ENCODE data around the gene BBS2.

The BBS2 gene

DNA sequence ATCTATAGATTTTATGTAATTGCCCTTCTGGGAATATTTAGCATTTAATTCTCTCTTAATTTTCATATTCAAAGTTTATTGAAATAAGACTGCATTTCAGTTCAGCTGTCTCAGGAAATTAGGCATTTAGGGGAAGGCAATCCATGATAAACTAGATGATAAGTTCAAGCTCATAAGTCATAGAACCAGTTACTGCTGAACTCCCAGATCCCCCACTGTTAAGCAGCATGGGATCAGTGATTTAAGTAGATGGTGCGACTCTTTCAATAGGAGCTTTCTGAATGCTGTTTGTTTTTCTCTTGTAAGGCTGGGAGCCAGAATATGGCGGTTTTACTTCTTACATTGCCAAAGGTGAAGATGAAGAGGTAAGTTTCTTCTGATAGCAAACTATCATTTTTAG, 44.6 kb downstream of the BBS2 start:
- DNase-seq, result no peak

DNA sequence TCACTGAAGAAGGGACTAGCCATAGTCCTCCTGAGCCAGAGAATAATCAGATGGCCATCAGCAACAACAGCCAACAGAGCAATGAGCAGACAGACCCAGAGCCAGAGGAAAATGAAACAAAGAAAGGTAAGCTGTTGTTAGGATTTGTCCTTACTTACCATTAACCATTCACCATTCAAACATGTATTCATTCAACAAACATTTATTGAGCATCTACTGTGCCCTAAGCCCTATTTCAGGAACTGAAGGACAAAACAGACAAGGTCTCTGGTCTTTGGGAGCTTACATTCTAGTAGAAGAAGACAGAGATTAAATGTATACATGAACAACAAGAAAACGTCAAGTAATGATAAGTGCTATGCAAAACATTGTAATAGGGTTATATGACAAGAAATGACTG, 49.2 kb downstream of the BBS2 start:
- DNase-seq, result no peak

DNA sequence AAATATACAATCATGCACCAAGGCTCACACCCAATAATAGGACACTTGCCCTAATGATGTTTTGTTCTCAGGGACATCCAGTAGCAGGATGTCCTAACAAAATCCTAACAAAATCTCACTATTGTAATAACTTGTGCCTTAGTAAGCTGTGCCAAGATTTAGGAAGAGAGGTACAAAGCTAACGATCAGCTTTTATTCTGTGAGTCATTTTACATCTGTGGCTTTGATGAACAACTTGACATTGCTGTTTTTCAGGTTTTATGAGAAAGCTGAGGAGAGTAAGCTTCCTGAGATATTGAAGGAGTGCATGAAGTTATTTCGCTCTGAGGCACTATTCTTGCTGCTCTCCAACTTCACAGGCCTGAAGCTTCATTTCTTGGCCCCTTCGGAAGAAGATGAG, 49.6 kb downstream of the BBS2 start:
- DNase-seq, result no peak

DNA sequence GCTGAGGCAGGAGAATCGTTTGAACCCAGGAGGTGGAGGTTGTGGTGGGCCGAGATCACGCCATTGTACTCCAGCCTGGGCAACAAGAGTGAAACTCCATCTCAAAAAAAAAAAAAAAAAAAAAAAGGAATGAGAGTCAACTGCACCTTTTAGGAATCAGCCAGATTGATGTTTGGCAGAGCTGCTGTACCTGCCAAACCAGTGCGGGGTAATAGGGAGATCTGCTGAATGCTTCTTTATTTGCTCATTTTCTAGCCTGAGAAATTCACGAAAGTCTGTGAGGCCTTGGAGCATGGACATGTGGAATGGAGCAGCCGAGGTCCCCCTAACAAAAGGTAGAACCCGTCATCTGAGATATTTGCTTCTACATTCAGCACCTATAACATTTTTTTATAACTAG, 50.1 kb downstream of the BBS2 start:
- no peak for DNase-seq

DNA sequence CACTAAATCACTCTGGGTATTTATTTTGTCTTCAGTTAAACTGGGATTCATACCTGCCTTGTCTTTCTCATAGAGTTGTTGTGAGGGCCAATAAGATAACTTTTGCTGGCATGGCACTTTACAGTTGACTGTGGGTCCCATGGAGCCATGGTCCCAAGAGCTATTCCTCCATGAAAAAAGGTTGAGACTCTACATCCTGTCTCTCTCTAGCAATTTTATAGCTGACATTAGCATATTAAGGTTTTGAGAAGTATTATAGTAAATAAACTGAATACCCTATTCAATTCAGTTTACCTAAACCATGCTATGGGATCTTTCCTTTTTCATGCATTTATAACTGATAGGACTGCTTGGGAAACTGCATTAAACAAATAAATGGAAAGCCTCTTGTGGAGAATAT, 51.0 kb downstream of the BBS2 start:
- DNase-seq, result no peak

DNA sequence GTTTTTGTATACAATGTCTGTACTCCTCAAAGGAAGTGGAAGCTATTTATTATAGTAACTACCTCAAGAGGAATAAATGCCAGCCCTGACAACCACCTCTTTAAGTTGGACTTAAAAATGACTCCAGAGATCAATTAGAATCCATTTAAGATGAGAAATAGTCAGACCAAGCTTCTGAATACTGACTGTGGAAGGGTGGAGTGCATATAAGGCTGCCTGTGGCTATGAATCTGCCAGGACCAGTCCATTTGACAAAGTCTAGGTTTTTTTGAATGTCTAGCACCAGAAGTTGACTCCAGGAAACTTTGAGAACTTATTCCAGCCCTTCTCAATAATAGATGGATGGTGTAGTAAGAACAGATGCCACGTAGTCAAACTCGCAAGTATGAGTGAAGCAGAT, 53.5 kb downstream of the BBS2 start:
- no peak for DNase-seq

DNA sequence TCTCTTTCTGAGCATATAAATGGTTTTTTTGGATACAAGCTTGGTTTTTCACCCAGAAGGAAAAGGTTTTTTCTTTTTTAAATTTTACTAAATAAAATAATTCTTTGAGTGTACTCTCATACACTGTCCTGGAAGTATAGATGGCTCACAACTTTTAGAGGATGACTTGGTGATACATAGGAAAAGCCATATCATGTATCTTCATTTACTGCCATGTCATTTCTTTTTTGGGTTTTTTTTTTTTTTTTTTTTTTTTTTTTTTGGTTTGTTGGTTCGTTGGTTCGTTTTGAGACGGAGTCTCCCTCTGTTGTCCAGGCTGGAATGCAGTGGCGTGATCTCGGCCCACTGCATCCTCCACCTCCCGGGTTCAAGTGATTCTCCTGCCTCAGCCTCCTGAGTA, 56.7 kb downstream of the BBS2 start:
- no peak for DNase-seq

DNA sequence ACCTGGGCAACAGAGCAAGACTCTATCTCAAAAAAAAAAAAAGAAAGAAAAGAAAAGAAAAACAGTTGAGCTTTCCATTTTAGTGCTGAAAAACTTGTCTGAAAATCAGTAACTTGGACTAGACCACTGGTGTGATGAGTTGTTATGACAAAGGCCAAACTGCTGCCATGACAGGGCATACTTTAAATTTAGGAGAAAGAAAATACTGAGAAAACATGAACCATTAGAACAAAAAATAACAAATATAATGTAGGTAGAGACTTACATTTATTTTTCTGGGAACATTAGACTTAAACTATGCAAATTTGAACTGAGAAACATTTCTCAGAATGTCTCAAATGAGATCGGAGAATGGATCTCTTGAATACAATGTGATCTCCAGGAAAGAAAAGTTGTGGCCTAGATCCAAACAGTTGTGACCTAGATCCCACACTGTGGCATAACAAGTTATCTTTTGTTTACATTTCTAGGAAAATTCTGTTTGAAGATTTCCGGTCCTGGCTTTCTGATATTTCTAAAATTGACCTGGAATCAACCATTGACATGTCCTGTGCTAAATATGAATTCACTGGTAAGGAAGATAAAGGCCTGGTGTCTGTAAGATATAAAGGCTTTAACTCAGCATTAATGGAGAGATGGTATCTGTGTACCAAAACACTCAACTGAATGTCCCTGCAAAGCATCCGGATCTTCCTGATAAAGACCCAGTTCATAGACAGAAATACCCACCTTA, 57.6 kb downstream of the BBS2 start:
- DNase-seq, result no peak

DNA sequence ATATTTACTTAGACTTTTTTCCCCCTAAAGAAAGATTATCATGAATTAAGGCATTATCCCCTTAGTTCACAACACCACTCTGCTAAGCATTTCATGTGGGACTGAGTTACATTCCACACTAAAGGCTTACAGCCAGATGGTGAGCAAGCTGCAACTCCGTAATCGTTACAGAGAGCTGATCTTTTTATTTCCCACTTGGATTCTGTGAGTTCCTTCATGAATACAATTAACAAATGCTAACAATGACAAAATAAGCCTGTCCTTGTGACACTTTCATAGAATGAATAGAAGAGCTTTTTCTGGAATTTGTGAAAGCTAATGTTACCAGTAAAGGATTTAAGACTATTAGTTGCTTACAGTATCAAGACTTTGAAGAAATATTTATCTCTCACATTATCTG, 59.7 kb downstream of the BBS2 start:
- no peak for DNase-seq

DNA sequence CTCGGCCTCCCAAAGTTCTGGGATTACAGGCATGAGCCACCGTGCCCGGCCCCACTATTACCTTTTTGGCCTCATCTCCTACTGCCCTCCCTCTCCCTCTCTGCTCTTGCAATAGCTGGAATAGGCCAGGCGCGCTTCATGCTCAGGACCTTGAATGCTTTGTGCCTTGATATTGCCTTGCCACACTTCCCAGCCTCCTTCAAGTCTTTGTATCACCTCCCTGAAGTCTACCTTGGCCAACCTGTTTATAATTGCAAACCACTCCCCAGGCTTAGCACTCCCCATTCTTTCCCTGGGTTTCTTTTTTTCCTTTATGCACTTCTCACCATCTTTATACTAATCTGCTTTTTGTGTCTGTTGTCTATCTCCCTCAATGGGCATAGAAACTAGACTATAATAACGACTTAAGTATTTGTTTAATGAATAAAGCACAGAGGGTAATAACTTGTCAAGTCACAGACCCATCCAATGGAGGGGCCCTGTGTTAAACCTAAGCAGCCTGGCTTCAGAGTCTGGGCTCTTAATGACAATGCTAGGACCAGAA, 61.8 kb downstream of the BBS2 start:
- no peak for DNase-seq

DNA sequence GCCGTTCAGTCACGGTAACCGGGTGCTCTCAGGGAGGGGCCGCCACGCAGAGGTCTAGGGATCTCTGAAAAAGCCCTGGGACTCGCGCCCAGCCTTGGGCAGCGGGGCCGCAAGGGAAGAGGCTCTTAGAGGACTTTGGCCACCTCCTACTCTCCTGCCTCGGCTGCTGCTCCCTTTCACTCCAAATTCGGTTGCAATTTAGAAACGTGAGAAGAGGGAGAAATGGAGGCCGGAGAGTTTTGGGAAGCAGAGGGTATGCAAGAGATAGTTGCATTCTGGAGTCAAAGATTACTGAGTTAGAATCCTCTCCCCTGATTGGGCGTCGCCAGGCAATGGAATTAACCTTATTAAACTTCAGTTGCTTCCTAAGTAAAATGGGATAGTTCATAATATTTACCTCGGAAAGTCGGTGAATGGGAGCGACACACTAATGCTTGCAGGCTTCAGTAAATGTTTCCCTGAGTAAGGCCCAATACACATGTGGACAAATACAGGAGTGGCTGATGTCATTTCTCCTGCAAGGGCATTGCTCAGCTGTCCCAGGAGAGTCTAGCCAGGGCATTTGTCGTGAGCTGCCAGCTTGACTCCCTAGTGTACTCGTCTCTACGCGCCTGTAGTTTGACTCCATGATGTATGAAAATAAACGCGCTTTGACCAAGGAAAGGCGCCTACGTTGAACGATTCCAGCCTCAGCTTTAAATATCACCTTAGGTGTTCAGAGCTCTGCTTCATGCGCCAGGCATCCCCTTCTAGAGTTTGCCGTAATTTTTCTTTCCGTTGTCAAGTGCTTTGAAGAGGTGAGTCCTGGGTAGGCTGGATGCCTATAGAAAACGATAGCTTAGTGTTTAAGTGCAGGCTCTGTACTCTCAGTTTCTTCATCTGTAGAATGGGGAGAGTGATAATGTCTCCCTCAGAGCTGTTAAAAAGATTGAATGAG, 67.8 kb downstream of the BBS2 start:
- peak; percentile 15 for DNase-seq

DNA sequence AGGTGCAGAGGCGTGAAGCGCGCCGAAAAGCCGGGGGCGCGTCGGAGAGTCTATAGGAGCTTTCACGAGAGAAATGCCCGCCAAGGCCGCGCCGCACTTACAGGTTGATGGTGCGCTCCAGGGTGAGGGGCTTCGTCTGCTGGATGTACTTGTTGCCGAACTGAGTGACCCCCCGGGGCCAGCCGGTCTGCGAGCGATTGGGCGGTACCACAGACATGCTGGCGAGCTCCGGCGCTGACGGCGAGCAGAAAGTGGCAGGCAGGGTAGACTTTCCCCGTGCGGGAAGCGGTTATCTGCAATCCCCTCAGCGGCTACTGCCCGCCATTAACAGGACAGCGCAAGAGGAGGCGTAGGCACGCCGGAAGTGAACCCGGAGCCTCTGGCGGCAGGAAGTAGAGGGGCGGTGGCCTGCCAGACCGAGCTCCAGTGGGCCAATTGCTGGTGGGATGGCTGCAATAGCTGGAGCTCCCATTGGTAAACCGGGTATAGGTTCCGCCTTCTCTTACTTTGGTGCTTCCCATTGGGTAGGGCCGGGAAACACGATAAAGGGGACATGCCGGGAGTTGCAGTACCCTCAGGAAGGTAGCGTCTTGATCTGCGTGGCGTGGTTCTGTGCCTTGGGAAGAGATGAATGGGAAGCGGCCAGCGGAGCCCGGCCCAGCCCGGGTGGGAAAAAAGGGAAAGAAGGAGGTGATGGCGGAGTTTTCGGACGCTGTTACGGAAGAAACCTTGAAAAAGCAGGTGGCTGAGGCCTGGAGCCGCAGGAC, 68.7 kb downstream of the BBS2 start, which contains the start of the genes NUDT21 and OGFOD1:
Gene NUDT21 (minus strand): TSS at position 347 of the 767 bp plus-strand sequence. CDS start 130 bp downstream, at position 217.
Gene OGFOD1 (plus strand): TSS at position 569 of the 767 bp plus-strand sequence. CDS start 59 bp downstream, at position 628.
- DNase-seq, result peak; percentile 96

DNA sequence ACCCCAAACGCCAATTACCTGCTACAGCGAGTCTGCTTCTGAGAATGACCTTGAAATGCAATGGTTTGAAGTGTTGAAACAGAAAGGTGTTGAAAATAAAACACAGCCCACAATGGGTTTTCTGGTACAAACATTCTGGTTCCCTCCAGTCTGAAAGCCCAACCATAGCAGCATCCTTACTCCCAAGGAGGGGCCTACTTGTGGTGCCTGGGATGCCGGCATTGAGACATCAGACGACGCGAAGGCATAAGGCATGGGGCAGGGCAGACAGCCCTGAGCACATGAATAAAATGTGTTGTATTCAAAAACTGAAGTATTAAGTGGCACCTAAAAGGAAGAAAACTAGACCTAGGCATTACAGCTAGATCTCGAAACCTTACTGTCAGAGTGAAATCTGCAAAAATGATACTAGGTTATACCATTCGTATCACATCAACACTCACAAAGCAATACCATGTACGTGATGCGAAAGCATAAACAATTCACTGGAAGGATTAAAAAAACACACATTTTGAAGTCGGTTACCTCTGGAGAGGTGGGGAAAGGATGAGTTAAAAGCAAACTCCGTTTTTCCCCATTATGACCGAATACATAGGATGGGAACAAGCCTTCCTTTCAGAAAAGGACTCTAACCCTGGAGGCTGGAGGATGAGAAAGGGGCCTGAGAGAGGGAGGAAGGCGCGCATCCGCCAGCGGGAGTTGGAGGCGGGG, 69.4 kb downstream of the BBS2 start:
- DNase-seq, result no peak

DNA sequence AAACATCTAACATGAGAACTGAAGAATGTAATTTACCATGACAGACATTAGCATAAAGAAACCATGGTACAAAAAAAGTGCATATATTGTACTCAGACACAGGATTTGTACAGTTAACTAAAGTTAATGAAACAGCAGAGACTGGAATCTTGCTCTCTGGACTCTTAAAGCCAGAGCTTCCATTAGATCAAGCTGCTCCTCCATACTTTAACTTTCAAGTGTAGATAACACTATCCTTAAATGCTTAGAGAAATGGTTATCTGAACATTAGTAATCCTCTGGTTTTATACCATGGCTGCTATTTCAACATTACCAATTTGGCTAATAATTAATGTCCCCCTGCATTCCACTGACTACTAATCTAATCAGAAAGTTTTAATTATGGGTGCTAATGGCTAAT, 71.8 kb downstream of the BBS2 start:
- DNase-seq, result no peak

DNA sequence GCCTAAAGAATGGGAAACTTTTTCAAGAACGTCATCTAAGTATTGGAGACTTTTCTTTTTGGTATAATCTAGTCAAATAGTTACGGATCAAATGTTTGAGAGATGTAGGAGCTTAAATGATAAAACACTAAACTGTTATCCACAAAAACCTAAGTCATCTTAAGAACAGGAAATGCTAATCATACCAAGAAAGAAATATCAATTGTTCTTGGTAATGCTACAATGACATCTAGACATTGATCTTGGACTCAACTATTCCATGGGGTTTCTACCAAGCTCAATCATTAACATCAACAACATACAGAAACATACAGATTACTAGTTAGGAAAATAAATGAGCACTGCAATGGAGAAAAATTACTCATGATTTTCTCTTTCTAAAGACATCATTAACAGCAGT, 72.5 kb downstream of the BBS2 start:
- no peak for DNase-seq

DNA sequence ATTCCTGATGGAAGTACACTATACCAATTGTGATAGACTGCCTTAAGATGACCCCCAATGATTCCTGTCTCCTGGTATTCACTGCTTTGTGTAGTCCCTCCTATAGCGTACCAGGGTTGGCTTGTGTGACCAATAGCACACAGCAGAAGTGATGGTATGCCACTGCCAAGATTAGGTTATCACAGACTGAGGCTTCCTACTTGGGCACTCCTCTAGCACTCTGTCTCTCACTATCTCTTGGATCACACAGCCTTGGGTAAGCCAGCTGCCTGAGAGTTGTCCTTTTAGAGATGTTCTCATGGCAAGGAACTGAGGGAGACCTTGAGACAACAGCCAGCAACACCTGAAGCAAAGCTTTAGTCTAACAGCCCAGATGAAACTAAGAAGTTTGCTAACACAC, 81.8 kb downstream of the BBS2 start:
- DNase-seq, result no peak

DNA sequence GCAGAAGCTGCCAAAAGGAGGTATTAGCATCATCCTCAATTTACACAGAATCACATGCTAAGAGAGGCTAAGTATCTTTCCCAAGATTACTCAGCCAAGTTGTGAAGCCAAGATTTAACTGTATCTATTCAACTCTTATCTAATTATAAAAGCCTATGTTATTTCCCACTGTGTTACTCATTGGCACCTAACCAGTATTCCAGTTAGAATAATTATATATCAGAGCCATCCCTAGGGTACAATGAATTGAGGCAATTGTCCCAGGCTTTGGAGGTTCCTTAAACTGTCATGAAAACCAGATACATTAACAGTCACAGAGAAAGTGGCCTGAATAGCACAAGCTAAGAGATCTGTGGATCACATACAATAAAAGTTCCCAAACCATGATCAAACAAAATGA, 83.6 kb downstream of the BBS2 start:
- DNase-seq, result no peak
